ENCODE data around the gene ST3GAL3.

DNA sequence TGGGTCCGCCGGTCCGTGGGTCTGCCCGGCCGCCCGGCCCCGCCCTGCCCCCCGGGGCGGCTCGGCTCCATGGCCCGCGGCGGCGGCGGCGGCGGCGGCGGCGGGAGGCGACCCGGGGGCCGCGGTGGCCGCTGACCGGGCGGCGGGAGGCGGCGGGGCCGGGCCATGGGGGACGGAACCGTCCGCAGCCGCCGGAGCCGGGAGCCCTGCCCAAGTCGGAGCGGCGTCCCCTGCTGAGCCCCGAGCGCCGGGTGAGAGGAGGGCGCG lies 271.9 kb downstream of the ST3GAL3 start:
- TF ChIP-seq, protein P1, sequence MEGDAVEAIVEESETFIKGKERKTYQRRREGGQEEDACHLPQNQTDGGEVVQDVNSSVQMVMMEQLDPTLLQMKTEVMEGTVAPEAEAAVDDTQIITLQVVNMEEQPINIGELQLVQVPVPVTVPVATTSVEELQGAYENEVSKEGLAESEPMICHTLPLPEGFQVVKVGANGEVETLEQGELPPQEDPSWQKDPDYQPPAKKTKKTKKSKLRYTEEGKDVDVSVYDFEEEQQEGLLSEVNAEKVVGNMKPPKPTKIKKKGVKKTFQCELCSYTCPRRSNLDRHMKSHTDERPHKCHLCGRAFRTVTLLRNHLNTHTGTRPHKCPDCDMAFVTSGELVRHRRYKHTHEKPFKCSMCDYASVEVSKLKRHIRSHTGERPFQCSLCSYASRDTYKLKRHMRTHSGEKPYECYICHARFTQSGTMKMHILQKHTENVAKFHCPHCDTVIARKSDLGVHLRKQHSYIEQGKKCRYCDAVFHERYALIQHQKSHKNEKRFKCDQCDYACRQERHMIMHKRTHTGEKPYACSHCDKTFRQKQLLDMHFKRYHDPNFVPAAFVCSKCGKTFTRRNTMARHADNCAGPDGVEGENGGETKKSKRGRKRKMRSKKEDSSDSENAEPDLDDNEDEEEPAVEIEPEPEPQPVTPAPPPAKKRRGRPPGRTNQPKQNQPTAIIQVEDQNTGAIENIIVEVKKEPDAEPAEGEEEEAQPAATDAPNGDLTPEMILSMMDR (IDR thresholded peaks at IDR 0.05), result no peak
- no peak for TF ChIP-seq POLR2A (IDR thresholded peaks at IDR 0.05)

All from Peyer's patch (tissue), 4 donors.